Cardiac muscle cell (in vitro differentiated cells and primary cell): Measurements from ENCODE around the gene NLRP12. TPM values are rescaled to one million over a fixed set of nuclear protein-coding genes. Genes with fewer than 3 reads are reported as not detected.

ENCODE experiments used
- DNase-seq, 2 donors: peaks; one replicate each; pipeline versions ENCODE4 v3.0.0 to v3.0.0-alpha.2; 2010 to 2017; ENCODE audit warnings: low read depth in 1 of 2, low spot score in 1 of 2
- H3K27ac ChIP-seq: fragments of 200-600 bp; sonication (generic); 2 replicates; pipeline ENCODE4 v1.5.1; 2016
- H3K27me3 ChIP-seq: fragments of 200-600 bp; sonication (generic); 2 replicates; pipeline ENCODE4 v1.6.0; 2016; ENCODE audit warnings: control low read depth
- H3K36me3 ChIP-seq: fragments of 200-600 bp; sonication (generic); 2 replicates; pipeline ENCODE4 v1.5.1; 2016; ENCODE audit warnings: control low read depth
- H3K4me1 ChIP-seq: fragments of 200-600 bp; sonication (generic); 2 replicates; pipeline ENCODE4 v1.8.1; 2017; ENCODE audit warnings: low read depth, mild to moderate bottlenecking, mixed run types
- H3K4me3 ChIP-seq: fragments of 200-600 bp; sonication (generic); 2 replicates; pipeline ENCODE4 v1.5.1; 2016; ENCODE audit warnings: mild to moderate bottlenecking
- H3K9me3 ChIP-seq: fragments of 200-600 bp; sonication (generic); 2 replicates; pipeline ENCODE4 v1.5.1; 2017; ENCODE audit warnings: low read depth, mild to moderate bottlenecking, control low read depth
- polyA plus RNA-seq: library from polyadenylated mRNA; unstranded; fragments of >200 nt; fragmentation: Nextera tagmentation; extraction: Ambion mirVana; gene quantifications from 2 replicates; pipeline ENCODE4 v1.2.1, GENCODE V29; 2016
- total RNA-seq: library from RNA; depleted of rRNA; stranded (reverse); fragments of >200 nt; gene quantifications from 2 replicates; pipeline ENCODE4 v1.2.3, GENCODE V29; 2016
- TF ChIP-seq, protein P1 (sequence below): IDR thresholded peaks from 2 replicates; pipeline ENCODE4 v1.5.1; 2012; ENCODE audit warnings: low read depth, mild to moderate bottlenecking, low read length

The NLRP12 gene
- total and polyA plus RNA-seq, 2 experiments from 2014 or later: not detected

DNA sequence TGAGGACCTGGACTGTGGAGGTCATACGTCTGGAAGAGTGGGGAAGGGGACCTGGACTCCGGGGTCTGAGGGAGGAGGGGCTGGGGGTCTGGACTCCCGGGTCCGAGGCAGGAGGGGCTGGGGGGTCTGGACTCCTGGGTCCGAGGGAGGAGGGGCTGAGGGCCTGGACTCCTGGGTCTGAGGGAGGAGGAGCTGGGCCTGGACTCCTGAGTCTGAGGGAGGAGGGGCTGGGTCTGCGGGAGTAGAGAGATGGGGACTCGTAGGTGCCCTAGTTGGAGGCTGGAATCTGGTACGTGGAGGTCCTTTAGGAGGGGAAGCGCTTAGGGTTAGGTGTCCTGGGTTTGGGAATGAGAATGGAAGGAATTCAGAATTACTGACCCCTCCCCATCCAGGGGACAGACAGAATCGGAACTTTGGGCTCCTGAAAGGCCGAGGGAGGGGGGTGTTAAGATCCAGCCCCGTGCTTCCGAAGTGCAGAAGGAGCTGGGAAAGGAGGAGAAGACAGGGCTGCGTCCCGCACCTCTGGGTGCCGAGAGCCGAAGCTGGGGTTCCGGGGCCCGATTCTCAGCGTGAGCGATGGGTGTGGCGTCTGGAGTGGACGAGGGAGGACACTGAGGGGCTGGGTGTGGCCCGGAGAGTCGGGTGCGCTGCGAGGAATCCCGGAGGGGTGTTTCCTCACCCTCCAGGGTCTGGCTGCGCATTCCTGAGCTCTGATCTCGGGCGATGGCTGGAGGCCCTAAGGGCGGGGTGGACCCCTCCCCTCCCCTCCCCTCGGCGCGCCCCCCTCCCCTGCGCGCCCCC, 44.2 kb upstream of the NLRP12 start:
- H3K4me1 ChIP-seq: no peaks in the 10 kb centered on the region
- TF ChIP-seq, protein P1, sequence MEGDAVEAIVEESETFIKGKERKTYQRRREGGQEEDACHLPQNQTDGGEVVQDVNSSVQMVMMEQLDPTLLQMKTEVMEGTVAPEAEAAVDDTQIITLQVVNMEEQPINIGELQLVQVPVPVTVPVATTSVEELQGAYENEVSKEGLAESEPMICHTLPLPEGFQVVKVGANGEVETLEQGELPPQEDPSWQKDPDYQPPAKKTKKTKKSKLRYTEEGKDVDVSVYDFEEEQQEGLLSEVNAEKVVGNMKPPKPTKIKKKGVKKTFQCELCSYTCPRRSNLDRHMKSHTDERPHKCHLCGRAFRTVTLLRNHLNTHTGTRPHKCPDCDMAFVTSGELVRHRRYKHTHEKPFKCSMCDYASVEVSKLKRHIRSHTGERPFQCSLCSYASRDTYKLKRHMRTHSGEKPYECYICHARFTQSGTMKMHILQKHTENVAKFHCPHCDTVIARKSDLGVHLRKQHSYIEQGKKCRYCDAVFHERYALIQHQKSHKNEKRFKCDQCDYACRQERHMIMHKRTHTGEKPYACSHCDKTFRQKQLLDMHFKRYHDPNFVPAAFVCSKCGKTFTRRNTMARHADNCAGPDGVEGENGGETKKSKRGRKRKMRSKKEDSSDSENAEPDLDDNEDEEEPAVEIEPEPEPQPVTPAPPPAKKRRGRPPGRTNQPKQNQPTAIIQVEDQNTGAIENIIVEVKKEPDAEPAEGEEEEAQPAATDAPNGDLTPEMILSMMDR: no peak
- peak; percentile 69 to 81 for DNase-seq

DNA sequence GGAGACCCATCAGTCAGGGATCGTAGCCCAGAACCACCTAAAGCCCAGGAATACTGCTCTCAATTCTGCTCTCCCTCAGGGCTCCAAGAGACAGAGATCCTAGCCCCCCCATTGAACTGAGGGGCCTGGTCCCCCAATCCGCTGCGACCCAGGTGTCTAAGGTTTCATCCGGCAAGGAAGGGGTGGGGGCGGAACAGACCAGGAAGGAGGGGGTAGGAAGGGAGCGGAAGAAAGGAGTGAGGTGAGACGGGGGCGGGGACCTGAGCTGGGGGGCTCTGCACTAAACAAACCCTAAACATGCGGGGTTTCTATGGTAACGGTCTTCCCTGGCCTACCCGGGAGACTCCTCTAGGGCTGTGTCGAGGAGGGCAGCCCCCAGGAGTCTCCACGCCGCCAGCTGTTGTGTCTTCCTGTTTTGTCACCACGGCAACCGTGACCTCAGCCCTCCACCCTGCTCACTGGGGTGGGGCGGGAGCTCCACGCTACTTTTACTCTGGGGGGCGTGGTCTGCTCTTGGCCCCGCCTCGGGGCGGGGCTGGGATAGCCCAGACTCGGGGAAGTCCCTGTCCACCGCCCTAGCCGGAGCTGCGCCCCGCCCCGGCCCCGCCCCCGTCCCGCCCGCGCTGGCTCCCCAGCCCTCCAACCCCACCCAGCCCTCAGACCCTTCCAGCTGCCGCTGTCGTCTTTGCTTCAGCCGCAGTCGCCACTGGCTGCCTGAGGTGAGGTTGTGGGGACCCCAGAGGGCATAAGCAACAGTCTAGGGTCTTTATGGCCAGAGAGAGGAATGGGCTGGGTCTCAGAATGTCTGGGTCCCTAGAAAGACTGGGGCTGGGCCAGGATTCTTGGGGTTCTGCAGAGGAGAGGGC, 43.3 kb upstream of the NLRP12 start, which contains the start of gene MYADM:
Gene MYADM, plus strand, starts transcription at position 659 of the 866 bp plus-strand sequence. CDS start 5,647 bp downstream, outside the sequence.
- Histone ChIP-seq H3K9me3 (no peaks in the 10 kb centered on the region), H3K27ac (peak within 1 kb of the TSS; percentile 100), H3K4me1 (no peaks in the 10 kb centered on the region), H3K4me3 (peak within 1 kb of the TSS; percentile 70), H3K36me3 (no peaks in the 10 kb centered on the region), H3K27me3 (no peaks in the 10 kb centered on the region)
- TF ChIP-seq, protein P1: no peak
- peak; percentile 99 for DNase-seq

More for the DNA sequence above, 44.2 kb upstream of the NLRP12 start:
- H3K9me3 ChIP-seq: no peaks in the 10 kb centered on the region
- H3K4me3 ChIP-seq: peak overlapping the region; percentile 70
- peak overlapping the region; percentile 100 for H3K27ac ChIP-seq
- no peaks in the 10 kb centered on the region for H3K36me3 ChIP-seq
- no peaks in the 10 kb centered on the region for H3K27me3 ChIP-seq

DNA sequence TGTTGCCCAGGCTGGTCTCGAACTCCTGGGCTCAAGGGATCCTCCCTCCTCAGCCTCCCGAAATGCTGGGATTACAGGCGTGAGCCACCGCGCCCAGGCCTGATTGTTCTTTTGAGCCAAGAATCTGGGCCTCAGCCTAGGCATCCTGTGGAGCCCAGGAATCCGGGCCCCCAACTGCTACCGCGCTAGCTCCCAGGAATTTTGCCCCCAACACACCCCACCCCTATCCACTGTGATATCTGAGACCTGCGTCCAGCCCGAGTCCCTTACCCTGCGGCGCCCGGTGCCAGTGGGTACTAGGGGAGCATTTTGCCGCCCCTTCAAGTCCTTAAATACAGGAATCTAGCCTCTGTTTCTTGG, 42.7 kb upstream of the NLRP12 start:
- DNase-seq: no peak
- TF ChIP-seq, protein P1: no peak
- Histone ChIP-seq H3K4me1 (no peaks in the 10 kb centered on the region), H3K27ac (peak overlapping the region; percentile 91), H3K36me3 (no peaks in the 10 kb centered on the region), H3K9me3 (no peaks in the 10 kb centered on the region), H3K4me3 (peak overlapping the region; percentile 56), H3K27me3 (no peaks in the 10 kb centered on the region)

DNA sequence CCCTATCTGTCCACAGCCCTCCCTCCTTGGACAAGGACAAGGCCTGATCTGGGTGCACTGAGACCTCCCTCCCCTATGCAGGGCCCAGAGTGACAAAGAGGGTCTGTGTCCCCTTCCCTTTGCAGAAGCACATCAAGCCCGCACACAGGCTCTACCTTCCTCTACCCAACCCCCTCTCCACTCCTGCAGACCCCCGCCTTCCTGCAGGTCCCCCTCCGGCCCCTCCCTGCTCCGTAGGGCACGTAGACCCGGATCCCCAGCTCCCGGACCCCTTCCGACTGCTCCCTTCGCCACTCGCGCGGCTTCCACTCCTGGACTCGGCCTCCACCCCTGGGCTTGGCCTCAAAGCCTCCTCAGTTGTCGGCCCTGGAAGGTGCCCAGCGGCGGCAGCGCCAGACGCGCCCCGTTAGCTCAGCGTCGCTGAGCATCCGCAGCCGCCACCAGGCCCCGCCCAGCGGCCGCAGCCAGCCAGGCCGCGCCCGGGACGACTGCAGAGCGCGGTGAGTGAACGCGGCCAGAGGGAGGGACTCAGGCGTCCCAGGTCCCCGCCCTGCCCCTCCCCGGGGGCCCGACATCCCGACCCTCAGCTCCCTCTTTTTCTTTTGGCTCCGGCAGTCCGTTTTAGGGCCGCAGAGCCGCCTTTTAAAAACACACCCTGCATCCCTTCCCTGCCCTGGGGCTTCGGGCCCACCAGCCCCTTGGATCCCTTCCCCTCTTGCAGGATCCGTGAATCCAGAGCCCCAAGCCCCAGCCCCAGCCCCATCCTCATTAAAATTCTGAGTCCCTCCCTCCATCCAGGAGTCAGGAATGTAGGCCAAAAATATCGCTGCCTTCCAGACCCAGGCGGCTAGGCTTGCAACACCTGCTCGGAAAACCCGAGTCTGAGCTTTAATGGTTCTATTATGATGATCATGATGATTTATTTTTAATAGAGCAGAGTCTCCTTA, 42.1 kb upstream of the NLRP12 start:
- H3K36me3 ChIP-seq: no peaks in the 10 kb centered on the region
- TF ChIP-seq, protein P1: no peak
- no peaks in the 10 kb centered on the region for H3K27me3 ChIP-seq
- DNase-seq: peak; percentile 76 to 90
- no peaks in the 10 kb centered on the region for H3K9me3 ChIP-seq
- peak overlapping the region; percentile 91 for H3K27ac ChIP-seq
- H3K4me3 ChIP-seq: peak overlapping the region; percentile 56
- H3K4me1 ChIP-seq: no peaks in the 10 kb centered on the region

DNA sequence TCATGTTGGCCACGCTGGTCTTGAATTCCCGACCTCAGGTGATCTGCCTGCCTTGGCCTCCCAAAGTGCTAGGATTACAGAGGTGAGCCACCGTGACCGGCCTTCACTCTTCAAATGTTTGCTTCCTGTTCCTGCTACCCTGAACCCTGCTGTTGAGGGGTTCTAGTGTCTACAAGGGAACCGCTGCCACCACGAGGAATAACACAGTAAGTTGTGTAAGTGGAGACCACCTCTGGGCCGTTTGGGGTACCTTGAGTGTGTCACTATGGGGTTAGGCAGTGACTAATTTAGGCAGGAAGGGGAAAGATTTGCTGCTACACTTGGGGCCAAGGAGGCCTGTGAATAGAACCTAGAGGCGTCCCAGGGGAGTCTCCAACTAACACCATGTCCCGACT, 41.4 kb upstream of the NLRP12 start:
- no peaks in the 10 kb centered on the region for H3K36me3 ChIP-seq
- H3K4me1 ChIP-seq: no peaks in the 10 kb centered on the region
- peak overlapping the region; percentile 56 for H3K4me3 ChIP-seq
- no peaks in the 10 kb centered on the region for H3K27me3 ChIP-seq
- H3K27ac ChIP-seq: peak overlapping the region; percentile 91
- H3K9me3 ChIP-seq: no peaks in the 10 kb centered on the region
- TF ChIP-seq, protein P1: no peak
- no peak for DNase-seq
